HepG2 (cell line): Measurements from ENCODE around the gene IRX3. TPM values are rescaled to one million over a fixed set of nuclear protein-coding genes. Genes with fewer than 3 reads are reported as not detected.

Source experiments
- AKAP8 ChIP-seq: sonication (generic); formaldehyde crosslinking; IDR thresholded peaks from 2 replicates; pipeline ENCODE4 v1.5.1; 2020; ENCODE audit warnings: mild to moderate bottlenecking, missing genetic modification reagents
- ARHGAP35 ChIP-seq: sonication (generic); formaldehyde crosslinking; IDR thresholded peaks from 2 replicates; pipeline ENCODE4 v1.9.0; 2022; ENCODE audit warnings: mild to moderate bottlenecking, inconsistent platforms, moderate library complexity, missing genetic modification reagents, borderline replicate concordance
- CREBL2 ChIP-seq: sonication (generic); formaldehyde crosslinking; IDR thresholded peaks from 2 replicates; pipeline ENCODE4 v1.8.1; 2023; ENCODE audit warnings: missing genetic modification reagents, mild to moderate bottlenecking, borderline replicate concordance
- CSRNP1 ChIP-seq: sonication (generic); formaldehyde crosslinking; IDR thresholded peaks from 2 replicates; pipeline ENCODE4 v1.8.1; 2023; ENCODE audit warnings: mild to moderate bottlenecking, missing genetic modification reagents
- GATA4 ChIP-seq: sonication (generic); IDR thresholded peaks from 2 replicates; pipeline ENCODE4 v1.6.1; 2016; ENCODE audit warnings: antibody characterized with exemption, low read depth, borderline replicate concordance
- HINFP ChIP-seq: sonication (generic); formaldehyde crosslinking; IDR thresholded peaks from 2 replicates; pipeline ENCODE4 v1.4.0; 2020; ENCODE audit warnings: low read depth, mild to moderate bottlenecking, missing genetic modification reagents
- JUN ChIP-seq: sonication (generic); formaldehyde crosslinking; IDR thresholded peaks from 2 replicates; pipeline ENCODE4 v1.4.0; 2020; ENCODE audit warnings: mild to moderate bottlenecking, missing genetic modification reagents
- LCORL ChIP-seq, 2 experiments: fragments of 450-650 bp in 1 of 2; sonication (generic) in 1 of 2; formaldehyde crosslinking in 1 of 2; IDR thresholded peaks; 2 replicates each; pipeline versions ENCODE4 v1.5.0 to v1.6.1; 2017 to 2020; ENCODE audit warnings: antibody characterized with exemption in 1 of 2, missing genetic modification reagents in 1 of 2
- MAF1 ChIP-seq: sonication (generic); formaldehyde crosslinking; IDR thresholded peaks from 2 replicates; pipeline ENCODE4 v1.5.0; 2020; ENCODE audit warnings: missing genetic modification reagents, borderline replicate concordance
- MLX ChIP-seq: IDR thresholded peaks from 2 replicates; pipeline ENCODE4 v1.6.1; 2016
- NBN ChIP-seq: fragments of 450-650 bp; conservative IDR thresholded peaks from 2 replicates; pipeline ENCODE4 v1.6.1; 2017
- NCOA5 ChIP-seq: sonication (generic); formaldehyde crosslinking; IDR thresholded peaks from 2 replicates; pipeline ENCODE4 v1.4.0; 2020; ENCODE audit warnings: missing genetic modification reagents
- NR2F6 ChIP-seq, 2 experiments: IDR thresholded peaks; 2 replicates each; pipeline ENCODE4 v1.6.1; 2016; ENCODE audit warnings: antibody characterized with exemption in 1 of 2, mild to moderate bottlenecking in 1 of 2
- PAWR ChIP-seq: sonication (generic); formaldehyde crosslinking; IDR thresholded peaks from 2 replicates; pipeline ENCODE4 v1.4.0; 2020; ENCODE audit warnings: missing genetic modification reagents, mild to moderate bottlenecking, borderline replicate concordance
- PCBP2 ChIP-seq: fragments of 200-400 bp; formaldehyde crosslinking; optimal IDR thresholded peaks from 2 replicates; pipeline ENCODE3; 2018; ENCODE audit warnings: low read length, low read depth; ENCODE audit not compliant: poor library complexity, severe bottlenecking
- POLR2AphosphoS5 ChIP-seq: IDR thresholded peaks from 2 replicates; pipeline ENCODE4 v1.6.1; 2012; ENCODE audit warnings: low read depth, low read length
- SMYD3 ChIP-seq: sonication (generic); formaldehyde crosslinking; IDR thresholded peaks from 2 replicates; pipeline ENCODE4 v1.8.1; 2023; ENCODE audit warnings: mild to moderate bottlenecking, missing genetic modification reagents
- TOE1 ChIP-seq: sonication (generic); formaldehyde crosslinking; IDR thresholded peaks from 2 replicates; pipeline ENCODE4 v1.4.0; 2020; ENCODE audit warnings: mild to moderate bottlenecking, missing genetic modification reagents
- ZBTB4 ChIP-seq: sonication (generic); formaldehyde crosslinking; IDR thresholded peaks from 2 replicates; pipeline ENCODE4 v1.4.0; 2020; ENCODE audit warnings: missing genetic modification reagents, mild to moderate bottlenecking, borderline replicate concordance
- ZKSCAN8 ChIP-seq: IDR thresholded peaks from 2 replicates; pipeline ENCODE4 v1.6.1; 2016; ENCODE audit warnings: borderline replicate concordance, missing genetic modification reagents, missing compliant biosample characterization
- ZNF879 ChIP-seq: sonication (generic); formaldehyde crosslinking; IDR thresholded peaks from 2 replicates; pipeline ENCODE4 v1.8.1; 2023; ENCODE audit warnings: missing genetic modification reagents
- polyA plus RNA-seq, 8 experiments: library from polyadenylated mRNA; depleted of rRNA in 3 of 8; stranded (reverse) in 7 of 8; unstranded in 1 of 8; fragments of >200 nt; fragmentation: Illumina TruSeq in 4 of 8; extraction: Trizol in 4 of 8; gene quantifications; 2 replicates each; pipeline versions ENCODE4 v1.2.1 to v1.2.3, GENCODE V29; 2011 to 2016; ENCODE audit warnings: low read depth in 4 of 8, missing spikeins in 1 of 8, mixed read lengths in 1 of 8; ENCODE audit not compliant: insufficient read depth in 1 of 8
- total RNA-seq, 5 experiments: library from RNA; depleted of rRNA; stranded (reverse); fragments of >200 nt; fragmentation: Illumina TruSeq; extraction: Trizol; gene quantifications; 2 replicates each; pipeline ENCODE4 v1.2.3, GENCODE V29; 2016; ENCODE audit warnings: low read depth in 1 of 5

Gene IRX3
- total and polyA plus RNA-seq, 2 of the 13 experiments (the other 11 are each of a cell fraction or from before 2014, with no cell fraction given): 9.2 to 16.4 TPM

- TF ChIP-seq HINFP (CRISPR knock-in tag): 0 out of 2 replicates have a peak, but pooled peaks have one; percentile 48
- no peak for TF ChIP-seq ZBTB4 (CRISPR knock-in tag)
- no peak for TF ChIP-seq JUN
- no peak for TF ChIP-seq ZNF879 (CRISPR knock-in tag)
- TF ChIP-seq AKAP8 (CRISPR knock-in tag): no peak; the same call in 1 of the 2 replicates
- no peak for TF ChIP-seq MLX (CRISPR knock-in tag)
- no peak for TF ChIP-seq NR2F6 (IDR thresholded peaks at IDR 0.05)
- no peak for TF ChIP-seq NR2F6 (CRISPR knock-in tag; IDR thresholded peaks at IDR 0.05)
- no peak for TF ChIP-seq NBN
- no peak for TF ChIP-seq TOE1 (CRISPR knock-in tag)
- no peak for TF ChIP-seq POLR2AphosphoS5
- TF ChIP-seq MAF1: no peak; the same call in 1 of the 2 replicates
- TF ChIP-seq CREBL2 (CRISPR knock-in tag): 0 out of 2 replicates have a peak, but pooled peaks have one; percentile 60
- TF ChIP-seq ZKSCAN8: no peak
- TF ChIP-seq ARHGAP35: peak; percentile 92
- no peak for TF ChIP-seq NCOA5 (CRISPR knock-in tag)
- no peak for TF ChIP-seq SMYD3 (CRISPR knock-in tag)
- no peak for TF ChIP-seq PAWR (CRISPR knock-in tag)
- TF ChIP-seq PCBP2: no peak
- no peak for TF ChIP-seq CSRNP1 (CRISPR knock-in tag)
- no peak for TF ChIP-seq LCORL (IDR thresholded peaks at IDR 0.05)
- TF ChIP-seq LCORL (CRISPR knock-in tag; IDR thresholded peaks at IDR 0.05): no peak
- TF ChIP-seq GATA4: no peak
Observed at GRCh38 chr16:54285414-54286089, 1.0 kb downstream of the IRX3 start (continued).
